OCI-LY1 (cell line): ENCODE results near the gene DOCK7.
A peak's percentile ranks its signal among the peaks of the same experiment; 100 is the strongest.

Source experiments
- H2AFZ ChIP-seq: fragments of 200-600 bp; sonication (generic), shearing (Covaris generic); 2 replicates; pipeline ENCODE4 v1.6.0; 2014; ENCODE audit warnings: antibody characterized with exemption, mild to moderate bottlenecking, low read length
- H3F3A ChIP-seq: fragments of 200-600 bp; sonication (generic), shearing (Covaris generic); 2 replicates; pipeline ENCODE4 v1.6.0; 2014; ENCODE audit warnings: mild to moderate bottlenecking, antibody characterized with exemption, low read length, moderate library complexity; ENCODE audit not compliant: insufficient read depth
- H3K27ac ChIP-seq: fragments of 200-600 bp; sonication (generic); 2 replicates; pipeline ENCODE4 v1.5.1; 2014; ENCODE audit warnings: low read length, mixed run types, mild to moderate bottlenecking, low read depth; ENCODE audit not compliant: poor library complexity, severe bottlenecking
- H3K27me3 ChIP-seq: fragments of 200-600 bp; sonication (generic); 2 replicates; pipeline ENCODE4 v1.6.0; 2014; ENCODE audit warnings: antibody characterized with exemption, mild to moderate bottlenecking, low read length, moderate library complexity; ENCODE audit not compliant: insufficient read depth
- H3K36me3 ChIP-seq: fragments of 200-600 bp; sonication (generic); 2 replicates; pipeline ENCODE4 v1.6.1; 2014; ENCODE audit warnings: mild to moderate bottlenecking, antibody characterized with exemption, low read length, moderate library complexity, mixed read lengths; ENCODE audit not compliant: insufficient read depth
- H3K4me1 ChIP-seq: fragments of 200-600 bp; sonication (generic); 2 replicates; pipeline ENCODE4 v1.5.1; 2014; ENCODE audit warnings: mild to moderate bottlenecking, low read length, moderate library complexity; ENCODE audit not compliant: insufficient read depth, severe bottlenecking
- H3K4me2 ChIP-seq: fragments of 200-600 bp; sonication (generic), shearing (Covaris generic); 2 replicates; pipeline ENCODE4 v1.6.1; 2014; ENCODE audit warnings: low read length
- H3K4me3 ChIP-seq: fragments of 200-600 bp; sonication (generic); 2 replicates; pipeline ENCODE4 v1.5.1; 2014; ENCODE audit warnings: low read length, low read depth, mild to moderate bottlenecking, mixed read lengths; ENCODE audit not compliant: poor library complexity, severe bottlenecking
- H3K79me2 ChIP-seq: fragments of 200-600 bp; shearing (Covaris generic); 2 replicates; pipeline ENCODE4 v1.6.1; 2016; ENCODE audit warnings: mixed run types, low read length, mixed read lengths; ENCODE audit not compliant: insufficient read depth
- H3K9ac ChIP-seq: fragments of 200-600 bp; sonication (generic), shearing (Covaris generic); 2 replicates; pipeline ENCODE4 v1.6.1; 2014; ENCODE audit warnings: mild to moderate bottlenecking, low read length, mixed read lengths
- H3K9me2 ChIP-seq: fragments of 200-600 bp; sonication (generic), shearing (Covaris generic); 2 replicates; pipeline ENCODE4 v1.6.1; 2014; ENCODE audit warnings: low read depth, mild to moderate bottlenecking, low read length, mixed read lengths
- H3K9me3 ChIP-seq: fragments of 200-600 bp; shearing (Covaris generic); 2 replicates; pipeline ENCODE4 v1.6.1; 2014; ENCODE audit warnings: low read length, mixed read lengths
- H4K20me1 ChIP-seq: fragments of 200-600 bp; sonication (generic), shearing (Covaris generic); 2 replicates; pipeline ENCODE4 v1.6.0; 2016; ENCODE audit warnings: mild to moderate bottlenecking, low read length; ENCODE audit not compliant: insufficient read depth
- EZH2 ChIP-seq: fragments of 200-600 bp; sonication (generic), shearing (Covaris generic); IDR thresholded peaks from 2 replicates; pipeline ENCODE4 v1.8.0; 2017; ENCODE audit warnings: borderline replicate concordance, mixed run types, mild to moderate bottlenecking, antibody characterized with exemption, low read length, moderate library complexity, mixed read lengths
- TF ChIP-seq, protein P1 (sequence below): fragments of 200-600 bp; sonication (generic), shearing (Covaris generic); IDR thresholded peaks from 2 replicates; pipeline ENCODE4 v1.5.1; 2017; ENCODE audit warnings: mild to moderate bottlenecking, antibody characterized with exemption, low read length, moderate library complexity, mixed read lengths

The DOCK7 gene

GRCh38 chr1:62688687-62689085 is 500 bp upstream of the DOCK7 start:
- H3K9ac ChIP-seq: peak overlapping the region; percentile 69
- H3K4me3 ChIP-seq: peak overlapping the region; percentile 66
- H3F3A ChIP-seq: no peaks in the 10 kb centered on the region
- no peak overlapping the region for H3K27ac ChIP-seq
- H3K79me2 ChIP-seq: no peaks in the 10 kb centered on the region
- no peaks in the 10 kb centered on the region for H4K20me1 ChIP-seq
- TF ChIP-seq EZH2: no peak
- TF ChIP-seq, protein P1, sequence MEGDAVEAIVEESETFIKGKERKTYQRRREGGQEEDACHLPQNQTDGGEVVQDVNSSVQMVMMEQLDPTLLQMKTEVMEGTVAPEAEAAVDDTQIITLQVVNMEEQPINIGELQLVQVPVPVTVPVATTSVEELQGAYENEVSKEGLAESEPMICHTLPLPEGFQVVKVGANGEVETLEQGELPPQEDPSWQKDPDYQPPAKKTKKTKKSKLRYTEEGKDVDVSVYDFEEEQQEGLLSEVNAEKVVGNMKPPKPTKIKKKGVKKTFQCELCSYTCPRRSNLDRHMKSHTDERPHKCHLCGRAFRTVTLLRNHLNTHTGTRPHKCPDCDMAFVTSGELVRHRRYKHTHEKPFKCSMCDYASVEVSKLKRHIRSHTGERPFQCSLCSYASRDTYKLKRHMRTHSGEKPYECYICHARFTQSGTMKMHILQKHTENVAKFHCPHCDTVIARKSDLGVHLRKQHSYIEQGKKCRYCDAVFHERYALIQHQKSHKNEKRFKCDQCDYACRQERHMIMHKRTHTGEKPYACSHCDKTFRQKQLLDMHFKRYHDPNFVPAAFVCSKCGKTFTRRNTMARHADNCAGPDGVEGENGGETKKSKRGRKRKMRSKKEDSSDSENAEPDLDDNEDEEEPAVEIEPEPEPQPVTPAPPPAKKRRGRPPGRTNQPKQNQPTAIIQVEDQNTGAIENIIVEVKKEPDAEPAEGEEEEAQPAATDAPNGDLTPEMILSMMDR: no peak
- peak overlapping the region; percentile 94 for H3K4me2 ChIP-seq
- no peaks in the 10 kb centered on the region for H3K36me3 ChIP-seq
- H3K27me3 ChIP-seq: no peaks in the 10 kb centered on the region
- H3K9me2 ChIP-seq: no peaks in the 10 kb centered on the region
- peaks cover 11% of the 10 kb centered on the region for H3K4me1 ChIP-seq
- peak overlapping the region; percentile 93 for H2AFZ ChIP-seq
- H3K9me3 ChIP-seq: no peaks in the 10 kb centered on the region

DNA sequence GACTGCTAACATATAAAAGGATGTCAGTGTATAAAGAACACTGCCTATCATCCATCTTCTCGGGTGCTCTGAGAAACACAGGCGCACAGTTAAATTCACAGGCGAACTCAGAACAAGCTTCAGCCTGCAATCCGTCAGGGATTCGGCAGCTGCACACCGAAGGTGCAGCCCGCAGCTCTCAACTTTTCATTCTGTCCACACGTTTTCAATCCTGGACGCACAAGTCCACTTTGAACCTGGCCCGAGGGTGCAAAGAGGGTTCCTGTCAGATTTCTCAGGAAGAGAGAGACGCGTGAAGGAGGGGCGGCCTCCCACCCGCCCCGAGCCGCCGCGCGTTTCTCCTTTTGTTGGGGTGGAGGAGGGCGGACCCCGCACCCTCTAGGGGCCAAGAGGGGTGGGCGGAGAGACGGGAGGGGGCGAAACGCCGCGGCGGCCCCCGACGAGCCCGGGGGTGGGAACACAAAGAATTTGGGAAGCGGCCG is 724 bp downstream of the DOCK7 start:
- peaks cover 11% of the 10 kb centered on the region for H3K4me1 ChIP-seq
- H3K4me3 ChIP-seq: peak overlapping the region; percentile 66
- no peaks in the 10 kb centered on the region for H3F3A ChIP-seq
- H3K9me3 ChIP-seq: no peaks in the 10 kb centered on the region
- H3K27ac ChIP-seq: no peak overlapping the region
- H3K79me2 ChIP-seq: no peaks in the 10 kb centered on the region
- H2AFZ ChIP-seq: no peak overlapping the region
- peak overlapping the region; percentile 94 for H3K4me2 ChIP-seq
- no peak for TF ChIP-seq EZH2
- TF ChIP-seq, protein P1: no peak
- H4K20me1 ChIP-seq: no peaks in the 10 kb centered on the region
- no peaks in the 10 kb centered on the region for H3K9me2 ChIP-seq
- no peaks in the 10 kb centered on the region for H3K27me3 ChIP-seq
- no peaks in the 10 kb centered on the region for H3K36me3 ChIP-seq
- H3K9ac ChIP-seq: peak overlapping the region; percentile 69

- no peaks in the 10 kb centered on the region for H3K9me2 ChIP-seq
- H3K9me3 ChIP-seq: no peaks in the 10 kb centered on the region
- H3K27me3 ChIP-seq: no peaks in the 10 kb centered on the region
- peak overlapping the region; percentile 94; the same call in 1 of the 2 replicates for H3K4me2 ChIP-seq
- no peak overlapping the region for H3K27ac ChIP-seq
- H3F3A ChIP-seq: no peaks in the 10 kb centered on the region
- peak overlapping the region; percentile 66 for H3K4me3 ChIP-seq
- no peaks in the 10 kb centered on the region for H3K36me3 ChIP-seq
- no peaks in the 10 kb centered on the region for H3K79me2 ChIP-seq
- H4K20me1 ChIP-seq: no peaks in the 10 kb centered on the region
- no peak overlapping the region for H3K9ac ChIP-seq
- H3K4me1 ChIP-seq: peaks cover 11% of the 10 kb centered on the region
- H2AFZ ChIP-seq: no peak overlapping the region
- TF ChIP-seq, protein P1: no peak
- TF ChIP-seq EZH2: no peak
Measured at GRCh38 chr1:62686822-62687221, 1.4 kb downstream of the DOCK7 start.
